HG03565 (cell line): ENCODE results near the gene TNFAIP1.

Experiments
- ATAC-seq: cut with Tn5 transposase; IDR thresholded peaks from one replicate; pipeline ENCODE4 v1.9.1; 2021; ENCODE audit warnings: mild to moderate bottlenecking, moderate library complexity; ENCODE audit not compliant: unreplicated experiment

TNFAIP1 gene

GRCh38 chr17:28369684-28370034 is 34.1 kb downstream of the TNFAIP1 start:
- no peak for ATAC-seq

GRCh38 chr17:28370035-28370743 is 34.6 kb downstream of the TNFAIP1 start, which contains the start of gene VTN:
Gene VTN, minus strand, starts transcription at chr17:28370307. Its CDS starts 104 bp downstream, at chr17:28370203.
- no peak for ATAC-seq

GRCh38 chr17:28370744-28371103 is 35.2 kb downstream of the TNFAIP1 start:
- ATAC-seq = no peak

DNA sequence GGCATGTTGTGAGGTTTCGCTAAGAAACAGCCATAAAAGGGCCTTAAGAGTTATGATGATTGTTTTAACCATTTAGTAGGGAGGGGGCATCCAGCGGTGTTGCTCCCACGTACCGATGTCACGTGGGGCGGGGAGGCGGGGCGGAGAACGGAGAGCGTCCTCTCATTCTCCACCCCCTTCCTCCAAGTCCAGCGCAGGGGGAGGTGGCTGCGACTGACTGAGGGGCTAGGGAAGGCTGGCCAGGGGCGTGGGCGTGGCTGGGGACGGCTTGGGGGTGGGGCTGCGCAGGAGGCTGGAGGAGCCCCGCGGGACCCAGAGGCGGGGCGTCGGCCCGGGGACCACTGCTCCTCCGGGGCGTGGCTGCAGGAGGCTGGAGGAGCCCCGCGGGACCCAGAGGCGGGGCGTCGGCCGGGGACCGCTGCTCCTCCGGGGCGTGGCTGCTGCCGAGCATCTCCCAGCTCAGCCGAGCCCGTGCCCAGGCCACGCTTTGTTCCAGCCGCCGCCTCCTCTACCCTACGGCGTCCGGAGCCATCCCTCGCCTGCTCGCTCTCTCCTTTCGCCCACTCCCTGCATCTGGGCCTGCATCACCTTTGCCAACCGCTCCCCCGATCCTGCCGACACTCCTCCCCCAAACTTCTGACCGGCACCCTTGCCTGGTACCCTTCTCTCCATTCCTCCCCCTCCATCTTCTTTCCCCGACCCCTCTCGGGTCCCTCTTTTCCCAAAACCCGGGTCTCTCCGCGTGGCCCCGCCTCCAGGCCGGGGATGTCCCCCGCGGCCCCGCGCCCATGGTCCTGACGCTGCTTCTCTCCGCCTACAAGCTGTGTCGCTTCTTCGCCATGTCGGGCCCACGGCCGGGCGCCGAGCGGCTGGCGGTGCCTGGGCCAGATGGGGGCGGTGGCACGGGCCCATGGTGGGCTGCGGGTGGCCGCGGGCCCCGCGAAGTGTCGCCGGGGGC is 36.0 kb downstream of the TNFAIP1 start, which contains the start of gene SARM1:
TSS of gene SARM1 (plus strand) at position 450 of the 958 bp plus-strand sequence. CDS start at position 789, 339 bp downstream.
- ATAC-seq = peak; percentile 36

DNA sequence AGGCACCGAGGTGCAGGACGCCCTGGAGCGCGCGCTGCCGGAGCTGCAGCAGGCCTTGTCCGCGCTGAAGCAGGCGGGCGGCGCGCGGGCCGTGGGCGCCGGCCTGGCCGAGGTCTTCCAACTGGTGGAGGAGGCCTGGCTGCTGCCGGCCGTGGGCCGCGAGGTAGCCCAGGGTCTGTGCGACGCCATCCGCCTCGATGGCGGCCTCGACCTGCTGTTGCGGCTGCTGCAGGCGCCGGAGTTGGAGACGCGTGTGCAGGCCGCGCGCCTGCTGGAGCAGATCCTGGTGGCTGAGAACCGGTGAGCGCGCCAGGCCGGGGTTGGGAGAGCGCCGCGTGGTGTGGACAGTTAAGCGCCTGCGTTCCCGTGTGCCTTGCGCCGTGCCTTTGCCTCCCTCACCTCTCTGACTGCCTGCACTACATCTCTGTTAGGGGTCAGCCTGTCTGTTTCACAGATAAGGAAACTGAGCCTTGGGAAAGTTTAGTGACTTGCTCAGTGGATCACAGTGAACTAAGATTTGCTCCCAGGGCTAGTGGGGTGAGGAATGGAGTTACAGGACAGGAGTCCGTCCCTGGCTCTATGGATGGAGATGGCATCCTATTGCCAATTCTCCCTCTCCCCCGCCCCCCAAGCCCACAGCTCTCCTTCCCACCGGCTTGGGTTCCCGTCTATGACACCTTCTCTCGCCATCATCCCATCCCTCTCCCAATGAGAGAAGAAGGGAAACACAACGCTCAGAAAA is 36.8 kb downstream of the TNFAIP1 start:
- no peak for ATAC-seq

DNA sequence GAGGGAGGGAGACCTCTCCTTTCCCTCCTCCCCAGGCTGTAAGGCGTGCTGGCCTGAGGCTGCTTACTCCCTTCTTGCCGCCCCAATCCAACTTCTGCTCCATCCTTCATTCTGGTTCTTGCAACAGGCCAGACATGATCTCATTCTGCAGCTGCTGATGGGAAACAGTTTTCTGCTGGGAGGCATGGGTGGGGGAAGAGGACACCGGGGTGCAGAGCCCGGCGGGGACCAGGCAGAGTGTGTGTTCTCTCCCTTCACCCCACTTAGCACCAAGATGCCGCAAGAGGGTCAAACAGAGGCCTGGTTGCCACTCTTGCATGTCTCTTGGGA is 37.3 kb downstream of the TNFAIP1 start:
- ATAC-seq = no peak

DNA sequence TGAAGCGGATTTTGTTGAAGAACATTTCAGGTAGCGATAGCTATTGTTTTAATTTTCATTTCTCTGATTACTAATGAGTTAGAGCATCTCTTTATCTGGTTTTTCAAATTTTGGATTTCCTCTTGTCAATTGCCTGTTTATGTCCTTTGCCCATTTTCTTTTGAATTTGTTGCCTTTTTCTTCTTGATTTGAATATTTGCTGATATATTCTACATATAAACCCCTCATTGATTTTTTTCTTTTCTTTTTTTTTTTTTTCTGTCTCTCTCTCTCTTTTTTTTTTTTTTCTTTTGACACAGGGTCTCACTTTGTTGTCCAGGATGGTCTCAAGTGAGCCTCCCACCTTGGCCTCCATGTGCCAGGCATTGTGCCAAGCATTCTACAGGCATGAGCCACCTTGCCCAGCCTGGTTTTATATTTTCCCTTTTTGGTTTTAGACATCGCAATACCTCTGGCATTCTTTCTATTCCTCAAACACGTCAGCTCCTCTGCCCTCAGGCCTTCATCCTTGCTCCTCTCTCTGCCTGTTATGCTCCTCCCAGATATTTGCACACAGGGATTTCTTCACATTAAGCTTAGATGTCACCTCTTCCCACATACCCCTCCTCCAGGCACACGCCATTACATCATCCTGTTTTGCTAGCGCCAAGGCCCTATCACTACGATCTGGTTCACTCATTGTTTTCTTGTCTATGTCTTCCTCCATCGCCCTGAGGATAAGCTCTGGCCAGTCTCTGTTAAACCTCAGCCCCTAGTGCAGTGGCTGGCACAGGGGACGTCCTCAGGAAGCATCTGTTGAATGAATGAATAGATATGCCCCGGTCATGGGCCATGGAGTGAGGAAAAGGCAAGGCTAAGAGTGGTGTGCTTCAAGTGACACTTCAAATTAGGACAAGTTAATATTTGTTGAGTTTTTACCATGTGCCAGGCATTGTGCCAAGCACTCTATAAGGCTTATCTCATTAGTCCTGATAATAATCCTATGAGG is 44.5 kb downstream of the TNFAIP1 start:
- no peak for ATAC-seq

DNA sequence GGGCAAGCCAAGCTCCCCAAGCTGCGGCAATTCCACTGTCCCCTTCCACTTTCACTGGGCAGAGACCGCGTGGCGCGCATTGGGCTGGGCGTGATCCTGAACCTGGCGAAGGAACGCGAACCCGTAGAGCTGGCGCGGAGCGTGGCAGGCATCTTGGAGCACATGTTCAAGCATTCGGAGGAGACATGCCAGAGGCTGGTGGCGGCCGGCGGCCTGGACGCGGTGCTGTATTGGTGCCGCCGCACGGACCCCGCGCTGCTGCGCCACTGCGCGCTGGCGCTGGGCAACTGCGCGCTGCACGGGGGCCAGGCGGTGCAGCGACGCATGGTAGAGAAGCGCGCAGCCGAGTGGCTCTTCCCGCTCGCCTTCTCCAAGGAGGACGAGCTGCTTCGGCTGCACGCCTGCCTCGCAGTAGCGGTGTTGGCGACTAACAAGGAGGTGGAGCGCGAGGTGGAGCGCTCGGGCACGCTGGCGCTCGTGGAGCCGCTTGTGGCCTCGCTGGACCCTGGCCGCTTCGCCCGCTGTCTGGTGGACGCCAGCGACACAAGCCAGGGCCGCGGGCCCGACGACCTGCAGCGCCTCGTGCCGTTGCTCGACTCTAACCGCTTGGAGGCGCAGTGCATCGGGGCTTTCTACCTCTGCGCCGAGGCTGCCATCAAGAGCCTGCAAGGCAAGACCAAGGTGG is 45.7 kb downstream of the TNFAIP1 start:
- no peak for ATAC-seq

GRCh38 chr17:28384281-28385036 is 48.9 kb downstream of the TNFAIP1 start:
- ATAC-seq = no peak

DNA sequence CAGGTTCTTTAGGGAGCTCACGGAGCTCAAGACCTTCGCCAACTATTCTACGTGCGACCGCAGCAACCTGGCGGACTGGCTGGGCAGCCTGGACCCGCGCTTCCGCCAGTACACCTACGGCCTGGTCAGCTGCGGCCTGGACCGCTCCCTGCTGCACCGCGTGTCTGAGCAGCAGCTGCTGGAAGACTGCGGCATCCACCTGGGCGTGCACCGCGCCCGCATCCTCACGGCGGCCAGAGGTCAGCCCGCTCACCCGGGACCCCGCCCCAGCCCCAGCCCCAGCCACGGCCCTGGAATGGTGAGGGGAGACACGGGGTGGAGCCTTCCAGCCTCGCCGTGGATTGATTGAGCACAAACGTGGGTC is 49.5 kb downstream of the TNFAIP1 start:
- no peak for ATAC-seq

DNA sequence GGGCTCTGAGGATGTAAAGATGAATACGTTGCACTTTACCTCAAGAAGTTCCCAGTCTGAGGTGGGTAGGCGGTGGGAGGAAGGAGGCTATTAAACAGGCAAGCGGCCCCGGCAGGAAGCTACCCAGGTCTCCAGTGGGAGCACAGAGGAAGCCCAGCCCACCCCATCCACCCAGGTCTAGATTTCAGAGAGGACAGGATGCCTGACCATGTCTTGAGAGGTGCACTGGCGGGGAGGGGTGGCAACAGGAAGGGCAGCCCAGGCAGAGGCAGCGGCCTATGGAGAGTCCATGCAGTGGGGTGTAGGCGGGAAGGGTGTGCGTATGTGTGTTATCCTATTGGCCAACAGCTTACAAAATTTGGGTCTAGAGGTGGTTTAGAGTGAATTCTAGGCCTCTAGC is 49.8 kb downstream of the TNFAIP1 start:
- ATAC-seq = no peak

DNA sequence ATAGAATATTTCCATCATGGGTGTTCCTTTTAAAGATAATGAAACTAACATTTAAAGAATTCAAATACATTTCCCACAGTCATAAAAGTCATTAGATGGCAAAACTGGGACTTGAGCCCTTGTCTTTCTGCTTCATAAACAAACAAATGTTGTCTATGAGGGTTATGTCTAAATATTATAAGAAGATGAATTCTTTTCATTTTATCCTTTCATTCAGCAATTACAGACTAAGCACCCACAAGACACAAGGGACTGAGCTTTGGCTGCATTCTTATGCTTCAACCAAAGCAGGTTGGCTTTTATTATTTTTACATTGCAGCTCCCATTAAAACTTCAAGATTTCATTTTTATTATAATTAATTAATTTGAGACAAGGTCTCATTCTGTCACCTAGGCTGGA is 50.8 kb downstream of the TNFAIP1 start:
- no peak for ATAC-seq

DNA sequence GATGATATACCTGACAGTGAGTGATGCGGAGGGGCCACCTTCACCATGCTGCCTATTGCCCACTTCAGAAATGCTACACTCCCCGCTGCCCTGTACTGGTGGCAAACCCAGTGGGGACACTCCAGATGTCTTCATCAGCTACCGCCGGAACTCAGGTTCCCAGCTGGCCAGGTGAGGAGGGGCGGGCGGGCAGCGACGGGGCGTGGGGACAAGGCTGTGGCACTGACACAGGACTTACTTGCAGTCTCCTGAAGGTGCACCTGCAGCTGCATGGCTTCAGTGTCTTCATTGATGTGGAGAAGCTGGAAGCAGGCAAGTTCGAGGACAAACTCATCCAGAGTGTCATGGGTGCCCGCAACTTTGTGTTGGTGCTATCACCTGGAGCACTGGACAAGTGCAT is 52.5 kb downstream of the TNFAIP1 start:
- no peak for ATAC-seq

- no peak for ATAC-seq
Measured at GRCh38 chr17:28390141-28390540, 54.6 kb downstream of the TNFAIP1 start.

GRCh38 chr17:28390563-28390962 is 55.0 kb downstream of the TNFAIP1 start:
- no peak for ATAC-seq

GRCh38 chr17:28390984-28391383 is 55.4 kb downstream of the TNFAIP1 start:
- ATAC-seq = no peak

DNA sequence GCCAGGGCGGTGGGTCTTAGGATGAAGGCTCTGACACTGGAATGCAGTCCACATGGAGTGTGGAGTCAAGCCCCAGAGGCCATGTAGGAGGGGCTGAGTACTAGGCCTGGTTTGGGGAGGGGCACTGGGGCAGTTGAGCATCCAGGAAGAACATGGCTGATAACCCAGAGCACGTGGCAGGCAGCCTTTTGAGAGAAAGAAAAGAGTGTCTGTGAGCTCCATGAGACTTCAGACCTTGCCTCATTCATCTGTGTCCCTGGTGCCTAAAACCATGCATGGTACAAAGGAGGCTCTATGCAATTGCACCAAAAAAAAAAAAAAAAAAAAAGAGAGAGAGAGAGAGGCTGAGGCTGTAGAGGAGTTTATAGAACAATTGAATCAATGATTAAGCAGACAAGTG is 55.8 kb downstream of the TNFAIP1 start:
- no peak for ATAC-seq

GRCh38 chr17:28392491-28392890 is 56.9 kb downstream of the TNFAIP1 start:
- no peak for ATAC-seq
